H1 (cell line): ENCODE measurements around the gene TENT5D. TPM values are rescaled to one million over a fixed set of nuclear protein-coding genes. Genes with fewer than 3 reads are reported as not detected.

ENCODE experiments used
- MAX ChIP-seq: IDR thresholded peaks from 2 replicates; pipeline ENCODE4 v1.6.1; 2012; ENCODE audit warnings: inconsistent platforms
- polyA plus RNA-seq, 7 experiments: library from polyadenylated mRNA; depleted of rRNA in 3 of 7; stranded (reverse) in 5 of 7; unstranded in 2 of 7; fragments of >200 nt in 5 of 7; fragments of 200-250 nt in 2 of 7; gene quantifications; 1 replicate in 5 of 7; 2 replicates in 1 of 7; 4 replicates in 1 of 7; pipeline versions ENCODE4 v1.2.1 to v1.2.3, GENCODE V29; 2011 to 2013; ENCODE audit warnings: missing spikeins in 2 of 7, mixed read lengths in 2 of 7
- total RNA-seq: library from RNA; stranded (reverse); fragmentation: NEBNext Ultra II Directional; extraction: Animal tissue kit (Norgen Biotek cat#: 25700); gene quantifications from 2 replicates; pipeline ENCODE4 v1.2.1, GENCODE V29; 2021

Gene TENT5D
- total and polyA plus RNA-seq, 2 of the 8 experiments (the other 6 are each of a cell fraction or from before 2014, with no cell fraction given) = not detected

GRCh38 chrX:80430826-80431504 is 10.7 kb downstream of the TENT5D start (continued):
- TF ChIP-seq MAX = no peak
